ENCODE results near the gene APOBEC3H.
"Not testable (repeated sequence)": the region's sequence is repeated elsewhere in the genome, so short reads cannot be mapped to it uniquely, and the experiment has no call there.

The APOBEC3H gene

GRCh38 chr22:39097098-39098020 lies at the start of gene APOBEC3H:
Gene APOBEC3H (plus strand): TSS chr22:39097244. CDS start chr22:39100279, 3,035 bp downstream.
- ATAC-seq, result peak; percentile 62
- DNase-seq, result peak; percentile 69

DNA sequence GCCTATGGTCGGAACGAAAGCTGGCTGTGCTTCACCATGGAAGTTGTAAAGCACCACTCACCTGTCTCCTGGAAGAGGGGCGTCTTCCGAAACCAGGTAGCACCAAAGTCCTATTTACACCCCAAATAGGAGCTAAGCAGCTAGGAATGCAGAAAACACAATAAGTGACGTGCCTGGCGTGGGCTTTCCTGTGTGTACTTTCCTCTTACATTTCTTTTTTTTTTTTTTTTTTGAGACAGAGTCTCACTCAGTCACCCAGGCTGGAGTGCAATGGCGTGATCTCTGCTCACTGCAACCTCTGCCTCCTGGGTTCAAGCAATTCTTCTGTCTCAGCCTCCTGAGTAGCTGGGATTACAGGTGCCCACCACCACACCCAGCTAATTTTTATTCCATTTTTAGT lies 47.6 kb upstream of the APOBEC3H start:
- not testable (repeated sequence) for ATAC-seq

DNA sequence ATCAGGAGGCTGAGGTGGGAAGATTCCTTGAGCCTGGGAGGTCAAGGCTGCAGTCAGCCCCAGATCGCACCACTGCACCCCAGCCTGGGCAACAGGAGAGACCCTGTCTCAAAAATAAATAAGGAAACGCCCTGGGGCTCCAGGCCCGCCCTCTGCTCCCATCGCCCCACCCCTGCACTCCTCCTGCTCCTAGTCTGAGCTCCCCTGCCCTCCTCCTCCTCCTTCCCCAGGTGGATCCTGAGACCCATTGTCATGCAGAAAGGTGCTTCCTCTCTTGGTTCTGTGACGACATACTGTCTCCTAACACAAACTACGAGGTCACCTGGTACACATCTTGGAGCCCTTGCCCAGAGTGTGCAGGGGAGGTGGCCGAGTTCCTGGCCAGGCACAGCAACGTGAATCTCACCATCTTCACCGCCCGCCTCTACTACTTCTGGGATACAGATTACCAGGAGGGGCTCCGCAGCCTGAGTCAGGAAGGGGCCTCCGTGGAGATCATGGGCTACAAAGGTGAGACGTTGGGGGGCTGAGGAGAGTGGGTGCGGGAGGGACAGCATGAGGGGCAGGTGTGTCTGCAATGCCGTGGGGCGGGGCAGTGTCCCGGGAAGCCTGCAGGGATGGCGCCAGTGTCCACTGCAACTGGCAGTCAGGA lies 45.1 kb upstream of the APOBEC3H start:
- ATAC-seq, result not testable (repeated sequence)

More for the DNA sequence above, 47.6 kb upstream of the APOBEC3H start:
- DNase-seq, result not testable (repeated sequence)

GRCh38 chr22:39055658-39056057 lies 41.4 kb upstream of the APOBEC3H start:
- DNase-seq (no peak), ATAC-seq (no peak)

More for the DNA sequence above, 45.1 kb upstream of the APOBEC3H start:
- DNase-seq, result not testable (repeated sequence)

DNA sequence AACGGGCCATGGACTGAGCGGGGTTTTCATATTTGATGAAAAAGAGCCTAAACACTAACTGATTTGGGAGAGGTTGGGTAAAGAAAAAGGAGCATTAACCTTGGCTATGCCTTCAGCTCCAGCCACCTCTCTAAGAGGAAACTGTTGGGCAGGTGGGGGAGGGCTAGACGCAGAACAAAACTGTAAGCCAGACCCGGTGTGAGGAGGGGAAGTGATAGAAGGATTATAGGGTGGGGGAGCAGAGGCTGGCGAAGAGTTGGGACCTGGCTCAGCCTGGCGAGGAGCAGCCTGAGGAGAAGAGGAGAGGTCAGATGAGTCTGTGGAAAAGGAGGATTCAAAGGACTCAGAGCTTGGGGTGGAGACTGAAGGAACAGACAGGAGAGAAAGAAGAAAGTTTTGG lies 35.8 kb upstream of the APOBEC3H start:
- DNase-seq, ATAC-seq: not testable (repeated sequence)

GRCh38 chr22:39061951-39062350 lies 35.1 kb upstream of the APOBEC3H start:
- not testable (repeated sequence) for DNase-seq, ATAC-seq

DNA sequence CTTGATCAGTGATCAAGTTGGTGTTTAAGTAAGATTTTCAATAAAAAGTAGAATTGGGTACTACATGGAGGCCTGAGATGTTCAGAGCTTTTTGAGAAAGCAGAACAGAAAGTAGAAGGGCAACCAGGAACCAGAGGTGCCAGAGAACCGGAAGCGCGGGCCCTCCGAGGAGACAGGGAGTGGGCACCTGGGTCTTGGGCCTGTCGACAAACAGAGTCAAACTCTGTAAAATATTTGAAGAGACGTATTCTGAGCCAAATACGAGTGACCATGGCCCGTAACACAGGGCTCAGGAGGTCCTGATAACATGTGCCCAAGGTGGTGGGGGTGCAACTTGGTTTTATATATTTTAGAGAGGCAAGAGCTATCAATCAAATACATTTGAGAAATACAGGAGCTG lies 33.1 kb upstream of the APOBEC3H start:
- not testable (repeated sequence) for DNase-seq, ATAC-seq

- DNase-seq, result not testable (repeated sequence)
- peak; percentile 6 for ATAC-seq
Observed at GRCh38 chr22:39066442-39067276, 30.4 kb upstream of the APOBEC3H start.

DNA sequence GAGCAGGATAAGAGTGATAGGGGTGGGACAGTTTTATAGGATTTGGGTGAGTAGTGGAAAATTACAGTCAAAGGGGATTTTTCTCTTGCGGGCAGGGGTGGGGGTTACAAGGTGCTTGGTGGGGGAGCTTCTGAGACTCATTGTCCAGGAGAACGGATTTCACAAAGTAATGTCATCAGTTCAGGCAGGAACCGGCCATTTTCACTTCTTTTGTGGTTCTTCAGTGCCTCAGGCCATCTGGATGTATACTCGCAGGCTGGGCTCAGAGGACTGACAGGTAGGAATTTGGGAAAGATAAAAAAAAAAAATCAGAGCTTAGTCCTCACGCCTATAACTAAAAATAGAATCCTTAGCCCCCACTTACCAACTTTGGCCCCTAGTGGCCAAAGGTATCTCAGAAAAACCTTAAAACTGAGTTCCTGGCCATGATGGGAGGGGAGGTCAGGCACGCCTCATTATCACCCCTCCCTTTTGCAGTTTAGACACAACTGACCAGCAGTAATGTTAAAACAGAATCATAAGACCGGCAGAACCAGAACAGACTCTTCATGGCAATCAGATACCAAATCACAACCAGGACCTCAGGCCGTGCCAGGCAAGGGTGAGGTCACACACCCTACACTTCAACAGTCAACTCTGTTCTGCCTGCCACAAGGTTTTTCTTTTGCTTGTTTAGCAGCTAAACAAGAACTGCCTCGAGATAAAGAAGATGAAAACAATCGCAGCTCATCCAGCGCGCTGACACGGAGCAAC lies 28.8 kb upstream of the APOBEC3H start:
- no peak for DNase-seq
- ATAC-seq, result no peak

GRCh38 chr22:39070186-39070585 lies 26.9 kb upstream of the APOBEC3H start:
- ATAC-seq, result no peak
- no peak for DNase-seq

DNA sequence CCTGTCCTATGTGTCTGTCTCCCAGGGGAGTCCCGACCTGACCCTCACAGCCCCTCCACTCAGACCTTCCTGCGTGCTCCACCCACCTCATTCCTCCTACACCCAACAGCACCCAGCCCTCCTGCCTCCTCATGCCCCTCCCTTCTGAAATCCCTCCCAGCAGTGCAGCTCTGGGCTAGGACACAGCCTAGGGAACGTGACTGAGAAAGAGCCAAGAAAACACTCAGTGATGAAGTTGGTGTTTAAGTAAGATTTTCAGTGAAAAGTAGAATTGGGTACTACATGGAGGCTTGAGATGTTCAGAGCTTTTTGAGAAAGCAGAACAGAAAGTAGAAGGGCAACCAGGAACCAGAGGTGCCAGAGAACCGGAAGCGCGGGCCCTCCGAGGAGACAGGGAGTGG lies 24.5 kb upstream of the APOBEC3H start:
- DNase-seq, ATAC-seq: not testable (repeated sequence)

DNA sequence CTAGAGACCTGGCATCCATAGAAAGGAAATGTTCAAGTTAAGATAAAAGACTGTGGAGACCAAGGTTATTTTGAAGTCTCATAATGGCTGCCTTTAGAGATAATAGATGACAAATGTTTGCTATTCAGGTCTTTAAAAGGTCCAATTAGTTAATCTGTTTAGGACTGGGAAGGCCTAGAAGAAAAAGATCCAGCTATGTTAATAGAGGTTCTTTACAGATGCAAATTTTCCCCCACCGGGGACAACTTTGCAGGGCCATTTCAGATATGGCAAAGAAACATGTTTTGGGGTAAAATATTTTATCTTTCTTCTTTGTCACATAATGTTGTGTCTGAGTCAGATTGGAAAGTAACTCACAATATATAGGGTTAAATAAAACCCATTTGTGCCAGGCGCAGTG lies 23.1 kb upstream of the APOBEC3H start:
- ATAC-seq (no peak), DNase-seq (no peak)

DNA sequence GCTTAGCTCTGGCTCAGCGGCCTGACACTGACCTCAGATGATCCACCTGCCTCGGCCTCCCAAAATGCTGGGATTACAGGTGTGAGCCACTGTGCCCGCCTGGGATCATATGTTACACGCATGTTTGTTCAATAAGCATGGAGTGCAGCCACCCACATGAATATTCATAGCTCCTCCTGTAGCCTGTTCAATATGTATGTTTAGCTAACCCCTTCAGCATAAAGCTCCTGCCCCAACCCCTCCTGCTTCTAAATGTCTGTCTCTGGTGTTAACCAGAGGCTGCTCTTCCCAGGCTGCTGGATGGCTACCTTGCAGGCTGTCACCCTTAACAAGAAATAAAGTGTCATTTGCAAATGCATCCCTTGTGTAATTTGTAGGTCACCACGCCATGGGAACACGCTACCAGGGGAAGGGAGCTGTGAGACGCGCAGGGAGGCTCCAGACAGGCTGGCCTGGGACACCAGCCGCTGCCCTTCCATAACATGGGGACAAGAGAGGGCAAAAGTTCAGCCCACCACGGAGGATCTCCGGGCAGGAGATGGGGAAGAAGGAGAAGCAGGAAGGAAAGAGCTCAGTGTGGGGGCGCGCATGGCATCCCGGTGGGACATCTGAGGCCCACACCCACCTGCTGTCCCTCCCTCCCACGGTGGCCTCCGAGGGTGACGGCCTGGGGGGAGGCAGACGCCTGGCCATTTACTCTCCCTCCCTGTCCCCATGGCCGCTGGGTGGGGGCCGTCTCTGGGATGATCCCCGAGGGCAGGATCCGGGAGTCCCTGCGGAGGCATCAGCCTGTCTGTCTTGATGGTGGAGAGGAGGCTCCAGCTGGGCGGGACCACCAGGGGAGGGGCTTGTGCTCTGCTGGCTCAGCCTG lies 20.7 kb upstream of the APOBEC3H start:
- not testable (repeated sequence) for ATAC-seq, DNase-seq

- ATAC-seq (peak; percentile 98), DNase-seq (peak; percentile 67)
Observed at GRCh38 chr22:39077026-39077840, 19.8 kb upstream of the APOBEC3H start, which contains the start of gene APOBEC3G. Gene APOBEC3G (plus strand): TSS chr22:39077275. CDS start chr22:39077362, 87 bp downstream.

GRCh38 chr22:39077912-39078311 lies 19.1 kb upstream of the APOBEC3H start:
- DNase-seq, ATAC-seq: not testable (repeated sequence)

GRCh38 chr22:39078329-39078728 lies 18.7 kb upstream of the APOBEC3H start:
- DNase-seq (no peak), ATAC-seq (no peak)

DNA sequence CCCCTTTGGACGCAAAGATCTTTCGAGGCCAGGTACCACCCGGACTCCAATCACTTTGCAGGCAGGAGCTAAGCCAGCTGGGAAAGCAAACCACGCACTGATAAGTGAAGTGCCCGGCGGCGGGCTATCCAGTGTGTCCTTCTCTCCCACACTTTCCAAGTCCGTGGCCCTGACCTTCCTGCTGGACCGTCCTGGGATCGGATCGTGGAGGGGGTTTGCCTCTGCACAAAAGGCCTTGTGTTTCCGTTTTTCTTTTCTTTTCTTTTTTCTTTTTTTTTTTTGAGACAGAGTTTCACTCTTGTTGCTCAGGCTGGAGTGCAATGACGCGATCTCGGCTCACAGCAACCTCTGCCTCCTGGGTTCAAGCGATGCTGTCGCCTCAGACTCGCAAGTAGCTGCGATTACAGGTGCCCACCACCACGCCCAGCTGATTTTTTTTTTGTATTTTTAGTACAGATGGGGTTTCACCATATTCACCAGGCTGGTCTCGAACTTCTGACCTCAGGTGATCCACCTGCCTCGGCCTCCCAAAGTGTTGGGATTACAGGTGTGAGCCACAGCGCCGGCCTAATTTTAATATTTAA lies 17.9 kb upstream of the APOBEC3H start:
- not testable (repeated sequence) for DNase-seq, ATAC-seq

DNA sequence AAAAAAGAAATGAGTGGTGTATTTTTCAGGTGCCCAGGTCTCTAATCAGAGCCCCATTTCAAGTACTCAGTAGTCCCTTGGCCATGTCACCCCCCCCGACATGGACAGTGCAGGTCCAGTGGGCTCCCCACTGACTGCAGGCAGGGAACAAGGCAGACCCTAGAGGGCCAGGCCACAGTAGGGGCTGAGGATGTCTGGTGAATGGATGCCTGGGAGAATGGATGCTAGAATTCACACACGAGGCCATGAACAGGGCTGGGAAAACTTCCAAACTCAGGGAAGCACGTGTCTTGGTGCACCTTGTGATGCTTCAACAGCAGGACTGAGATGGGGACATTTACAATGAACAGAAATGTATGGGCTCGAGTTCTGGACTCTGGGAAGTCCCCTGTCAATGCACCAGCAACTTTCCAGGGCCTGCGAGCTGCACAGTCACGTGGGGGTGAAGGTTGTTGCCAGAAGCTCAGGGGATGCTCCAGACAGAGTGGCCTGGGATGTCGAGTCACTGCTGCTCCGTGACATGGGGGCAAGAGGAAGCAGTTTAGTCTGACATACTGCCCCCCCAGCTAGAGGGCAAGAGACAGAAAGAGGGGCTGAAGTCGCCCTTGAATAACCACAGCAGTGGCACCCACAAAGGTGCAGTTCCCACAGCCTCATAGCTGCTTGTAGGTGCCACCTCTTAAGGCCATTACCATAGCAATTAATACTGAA lies 16.8 kb upstream of the APOBEC3H start:
- DNase-seq (no peak), ATAC-seq (no peak)
